ENCODE results near the gene NLGN1.

- TF ChIP-seq EZH2 (IDR thresholded peaks at IDR 0.05; ENCODE audit: insufficient read depth, poor library complexity, severe bottlenecking) = no peak
- TF ChIP-seq EZH2phosphoT487 (IDR thresholded peaks at IDR 0.05; ENCODE audit: insufficient read depth, low read depth) = no peak
These were observed 703.7 kb downstream of the NLGN1 start for GRCh38 chr3:174101244-174101643.

Data from GM23248 (cell line).